HG03558 (cell line): ENCODE data around the gene VWA8.
A peak's percentile ranks its signal among the peaks of the same experiment; 100 is the strongest.
"Not testable (repeated sequence)": the region's sequence is repeated elsewhere in the genome, so short reads cannot be mapped to it uniquely, and the experiment has no call there.

ENCODE experiments used
- ATAC-seq: cut with Tn5 transposase; IDR thresholded peaks from one replicate; pipeline ENCODE4 v1.9.1; 2021; ENCODE audit warnings: moderate number of reproducible peaks; ENCODE audit not compliant: unreplicated experiment; ENCODE audit errors: extremely low read depth

The VWA8 gene

DNA sequence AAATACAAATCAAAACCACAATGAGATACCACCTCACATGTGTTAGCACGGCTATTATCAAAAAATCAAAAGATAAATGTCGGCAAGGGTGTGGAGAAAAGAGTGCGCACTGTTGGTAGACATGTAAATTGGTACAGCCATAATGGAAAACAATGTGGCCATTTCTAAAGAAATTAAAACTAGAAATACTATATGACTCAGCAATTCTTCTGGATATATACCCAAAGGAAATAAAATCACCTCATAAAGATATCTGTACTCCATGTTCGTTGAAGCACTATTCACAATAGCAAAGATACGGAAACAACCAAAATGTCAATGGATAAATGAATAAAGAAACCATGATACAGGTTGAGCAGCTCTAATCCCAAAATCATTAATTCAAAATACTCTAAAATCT, 30.8 kb downstream of the VWA8 start:
- no peak for ATAC-seq

- no peak for ATAC-seq
Measured at GRCh38 chr13:41928323-41928722, 32.6 kb downstream of the VWA8 start.

DNA sequence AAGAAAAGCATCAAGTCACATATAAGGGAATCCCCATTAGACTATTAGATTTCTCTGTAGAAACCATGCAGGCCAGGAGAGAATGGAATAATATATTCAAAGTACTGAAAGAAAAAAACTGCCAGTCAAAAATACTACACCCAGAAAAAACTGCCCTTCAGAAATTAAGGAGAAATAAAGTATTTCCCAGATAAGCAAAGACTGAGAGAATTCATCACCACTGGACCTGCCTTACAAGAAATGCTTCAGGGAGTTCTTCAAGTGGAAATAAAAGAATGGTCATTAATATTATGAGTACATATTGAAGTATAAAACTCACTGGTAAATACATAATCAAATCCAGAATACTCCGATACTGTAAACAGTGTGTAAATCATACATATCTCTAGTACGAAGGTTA, 35.9 kb downstream of the VWA8 start:
- ATAC-seq, result no peak

DNA sequence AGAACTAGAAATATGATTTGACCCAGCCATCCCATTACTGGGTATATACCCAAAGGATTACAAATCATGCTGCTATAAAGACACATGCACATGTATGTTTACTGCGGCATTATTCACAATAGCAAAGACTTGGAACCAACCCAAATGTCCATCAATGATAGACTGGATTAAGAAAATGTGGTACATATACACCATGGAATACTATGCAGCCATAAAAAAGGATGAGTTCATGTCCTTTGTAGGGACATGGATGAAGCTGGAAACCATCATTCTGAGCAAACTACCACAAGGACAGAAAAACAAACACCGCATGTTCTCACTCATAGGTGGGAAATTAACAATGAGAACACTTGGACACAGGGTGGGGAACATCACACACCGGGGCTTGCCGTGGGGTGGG, 38.0 kb downstream of the VWA8 start:
- ATAC-seq, result not testable (repeated sequence)

DNA sequence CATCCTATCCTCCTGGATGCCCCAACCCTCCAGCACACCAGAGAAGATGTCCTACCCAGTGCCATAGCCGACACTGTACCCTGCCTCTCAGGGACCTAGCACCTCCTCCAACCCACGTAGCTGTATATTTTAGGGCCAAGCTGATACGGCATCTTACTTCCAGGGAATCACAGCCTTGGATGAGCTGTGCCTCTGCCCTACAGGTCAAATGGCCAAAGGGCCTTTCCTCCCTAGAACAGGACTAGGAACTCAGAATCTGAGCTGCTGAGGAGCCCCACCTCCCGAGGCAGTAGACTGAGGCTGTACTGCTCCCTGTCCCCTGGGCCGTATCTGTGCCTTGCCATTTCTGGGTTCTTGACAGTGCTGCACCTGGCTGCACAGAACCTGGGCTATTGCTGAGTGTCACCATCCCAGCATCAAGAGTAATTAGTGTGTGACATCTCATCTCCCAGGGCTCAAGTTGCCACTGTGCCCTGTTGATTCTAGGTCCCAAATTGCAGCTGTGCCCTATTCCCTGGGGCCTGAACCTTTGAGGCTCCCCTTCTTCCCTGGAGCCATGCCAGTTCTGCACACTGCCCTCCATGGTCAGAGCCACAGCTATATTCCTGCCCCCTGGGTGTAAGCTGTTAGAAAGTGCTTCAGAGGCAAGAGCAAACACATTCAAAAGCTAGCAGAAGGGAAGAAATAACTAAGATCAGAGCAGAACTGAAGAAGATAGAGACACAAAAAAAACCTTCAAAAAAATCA, 41.0 kb downstream of the VWA8 start:
- ATAC-seq, result no peak

- ATAC-seq, result no peak
Measured at GRCh38 chr13:41919031-41919740, 41.7 kb downstream of the VWA8 start.

DNA sequence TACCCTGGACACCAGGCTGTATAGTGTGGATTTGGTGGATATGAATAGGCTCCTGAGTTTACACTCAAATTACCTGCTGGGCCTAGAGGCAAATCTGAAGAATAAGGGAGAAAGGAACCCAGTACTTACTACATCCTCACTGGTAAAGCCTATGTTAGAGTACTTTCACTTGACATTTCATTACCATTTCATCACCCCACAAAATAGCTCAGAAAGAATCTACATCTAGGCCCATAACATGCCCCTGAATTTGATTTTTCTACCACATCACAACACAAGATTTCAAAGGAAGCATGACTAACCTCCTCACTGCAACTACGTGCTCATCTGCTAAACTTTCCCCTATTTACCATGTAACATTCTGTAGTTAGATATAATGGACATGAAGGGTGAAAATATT, 43.3 kb downstream of the VWA8 start:
- no peak for ATAC-seq

DNA sequence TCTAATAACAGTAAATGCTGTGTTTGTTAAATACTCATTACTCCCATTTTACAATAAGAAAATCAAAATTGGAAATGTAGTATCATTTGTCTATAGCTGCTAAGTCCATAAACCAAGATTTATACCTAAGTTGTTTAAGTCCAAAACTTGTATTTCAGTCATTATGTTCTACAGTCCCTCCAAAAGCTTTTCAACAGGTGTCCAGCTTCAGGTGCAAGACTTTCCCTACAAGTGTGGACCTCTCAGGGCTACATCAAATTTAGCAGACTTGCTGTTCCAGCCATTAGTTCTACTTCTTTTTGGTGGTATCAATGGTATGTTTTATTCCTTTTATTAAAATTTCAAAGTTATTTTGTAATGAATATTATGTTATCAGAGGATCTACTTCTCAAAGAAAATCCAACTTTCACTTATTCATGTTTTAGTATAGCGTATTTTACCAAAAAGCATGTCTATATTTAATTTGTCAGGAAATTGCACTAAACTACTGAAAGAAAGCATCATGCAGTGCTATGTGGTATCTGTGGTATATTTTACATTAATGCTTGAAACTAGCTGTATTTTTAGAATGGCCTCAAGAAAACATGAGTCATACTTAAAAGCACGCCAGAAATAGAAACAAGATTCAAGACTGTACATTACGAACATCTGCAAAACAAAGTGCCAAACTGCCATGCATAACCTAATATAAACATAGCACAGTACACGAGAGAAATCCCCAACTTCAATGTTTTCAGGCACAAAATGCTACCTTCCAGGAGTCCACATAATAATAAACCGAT, 44.5 kb downstream of the VWA8 start:
- ATAC-seq, result peak; percentile 54

- ATAC-seq, result no peak
Measured at GRCh38 chr13:41915081-41915480, 45.8 kb downstream of the VWA8 start.

- ATAC-seq, result no peak
Measured at GRCh38 chr13:41914552-41914951, 46.4 kb downstream of the VWA8 start.

DNA sequence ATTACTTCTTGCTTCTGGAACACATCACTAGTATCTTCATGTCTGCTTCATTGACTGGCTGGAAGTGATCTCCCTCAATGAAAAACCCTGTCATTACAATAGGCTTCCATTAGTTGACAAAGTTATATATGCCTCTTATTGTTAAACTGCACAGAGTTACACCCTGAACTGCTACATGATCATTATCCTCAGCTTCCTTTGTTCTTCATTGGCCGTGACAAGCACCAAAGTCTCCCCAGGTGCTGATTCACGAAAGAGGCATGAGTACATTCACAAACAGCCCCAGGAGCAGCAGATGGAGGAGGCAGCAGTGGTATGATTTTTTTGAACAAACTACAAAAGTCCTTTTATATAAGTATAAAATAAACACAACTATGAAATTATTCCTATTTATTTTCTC, 51.4 kb downstream of the VWA8 start:
- ATAC-seq, result no peak

- ATAC-seq, result peak; percentile 85
Measured at GRCh38 chr13:41905600-41906254, 55.2 kb downstream of the VWA8 start.

- no peak for ATAC-seq
Measured at GRCh38 chr13:41900918-41901317, 60.0 kb downstream of the VWA8 start.

GRCh38 chr13:41898411-41898810, 62.5 kb downstream of the VWA8 start:
- ATAC-seq, result not testable (repeated sequence)

- no peak for ATAC-seq
Measured at GRCh38 chr13:41897126-41897525, 63.8 kb downstream of the VWA8 start.

DNA sequence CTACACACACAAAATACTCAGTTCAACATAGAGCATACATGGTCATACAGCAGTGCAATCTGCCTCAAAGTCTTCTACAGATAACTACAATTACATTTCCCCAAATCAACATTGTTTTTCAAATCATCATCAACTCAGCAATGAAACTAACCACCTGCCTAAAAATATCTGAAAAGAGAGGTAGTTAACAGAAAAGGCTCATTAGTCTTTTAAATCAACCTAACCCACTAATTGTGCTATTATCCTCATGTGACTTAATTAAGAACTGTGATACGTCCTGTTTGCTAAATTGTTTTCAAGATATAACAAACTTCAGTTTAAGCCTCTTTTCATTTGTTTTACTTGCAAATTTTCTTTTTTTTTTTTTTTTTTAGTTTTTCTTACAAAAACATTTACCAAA, 65.4 kb downstream of the VWA8 start:
- no peak for ATAC-seq

DNA sequence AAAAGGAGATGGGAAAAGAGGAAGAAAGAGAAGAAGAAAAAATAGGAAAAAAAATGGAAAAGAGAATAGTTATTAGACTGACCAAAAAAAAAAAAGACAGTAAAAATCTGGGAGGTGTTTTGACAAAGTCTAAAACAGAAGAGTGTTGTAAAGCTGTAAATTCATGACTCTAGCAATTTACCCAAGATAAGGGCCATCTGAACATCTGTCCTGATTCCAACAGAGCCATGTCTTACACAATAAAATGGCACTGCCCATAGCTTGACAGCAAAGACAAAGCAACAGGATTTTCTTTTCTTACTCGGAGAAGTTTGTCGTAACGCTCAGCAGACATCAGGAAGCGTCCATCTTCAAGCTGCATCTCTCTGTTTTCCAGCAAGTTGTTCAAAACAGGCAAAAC, 69.8 kb downstream of the VWA8 start:
- no peak for ATAC-seq

- no peak for ATAC-seq
Measured at GRCh38 chr13:41883147-41883546, 77.8 kb downstream of the VWA8 start.

GRCh38 chr13:41881890-41882289, 79.0 kb downstream of the VWA8 start:
- ATAC-seq, result not testable (repeated sequence)

GRCh38 chr13:41880966-41881365, 79.9 kb downstream of the VWA8 start:
- no peak for ATAC-seq

DNA sequence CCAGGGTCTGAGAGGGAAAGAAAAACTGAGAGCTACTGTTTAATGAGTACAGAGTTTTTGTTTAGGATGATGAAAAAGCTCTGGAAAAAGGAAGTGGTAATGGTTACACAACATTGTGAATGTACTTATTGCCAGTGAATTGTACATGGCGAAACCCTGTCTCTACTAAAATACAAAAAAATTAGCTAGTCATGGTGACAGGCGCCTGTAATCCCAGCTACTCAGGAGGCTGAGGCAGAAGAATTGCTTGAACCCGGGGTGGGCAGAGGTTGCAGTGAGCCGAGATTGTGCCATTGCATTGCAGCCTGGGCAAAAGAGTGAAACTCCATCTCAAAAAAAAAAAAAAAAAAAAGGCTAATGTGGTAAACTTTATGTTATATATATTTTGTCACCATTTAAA, 96.3 kb downstream of the VWA8 start:
- ATAC-seq, result no peak
